Measurements from ENCODE around the gene TEX14. TPM values are rescaled to one million over a fixed set of nuclear protein-coding genes. Genes with fewer than 3 reads are reported as not detected.

The TEX14 gene
- total and polyA plus RNA-seq, 5 donors from 2014 or later = 0.05 to 1.8 (median 0.37) TPM; not detected in 2

Other genes starting within 250 kb of the TEX14 start
- 3.0 TPM for gene HSF5, start 203.6 kb downstream of the TEX14 start, total RNA-seq
- 1 to 10 TPM in 3 of 4 donors, under 1 TPM in 1; 0.83 to 2.1 (median 1.4) TPM for gene HSF5, start 203.6 kb downstream of the TEX14 start, polyA plus RNA-seq
- 43.6 TPM for gene MTMR4, start 177.4 kb downstream of the TEX14 start, total RNA-seq
- 10 to 100 TPM; 16.5 to 23.8 (median 18.6) TPM for gene MTMR4, start 177.4 kb downstream of the TEX14 start, polyA plus RNA-seq
- gene RAD51C, start 557 bp upstream of the TEX14 start, total RNA-seq = 12.7 TPM
- 10 to 100 TPM; 49.2 to 89.3 (median 56.3) TPM for gene RAD51C, start 557 bp upstream of the TEX14 start, polyA plus RNA-seq
- gene PPM1E, start 63.8 kb upstream of the TEX14 start, total RNA-seq = not detected
- not detected for gene PPM1E, start 63.8 kb upstream of the TEX14 start, polyA plus RNA-seq